HepG2 (cell line): ENCODE measurements around the gene TOP1.

Experiments used
- DPF2 ChIP-seq: sonication (generic); formaldehyde crosslinking; IDR thresholded peaks from 2 replicates; pipeline ENCODE4 v1.4.0; 2020; ENCODE audit warnings: mild to moderate bottlenecking, low read depth, missing genetic modification reagents, borderline replicate concordance
- KDM5B ChIP-seq: sonication (generic); formaldehyde crosslinking; IDR thresholded peaks from 2 replicates; pipeline ENCODE4 v1.4.0; 2020; ENCODE audit warnings: missing genetic modification reagents, mild to moderate bottlenecking, borderline replicate concordance
- MAFK ChIP-seq, 2 experiments: IDR thresholded peaks in 1 of 2; conservative IDR thresholded peaks in 1 of 2; 2 replicates each; pipeline ENCODE4 v1.6.1; 2011; ENCODE audit warnings: improper control_type of control experiment in 2 of 2, low read length in 2 of 2
- POLR2A ChIP-seq, 2 experiments: IDR thresholded peaks; 2 replicates each; pipeline ENCODE4 v1.6.1; 2011; ENCODE audit warnings: low read depth in 2 of 2, low read length in 2 of 2, mild to moderate bottlenecking in 1 of 2, moderate library complexity in 1 of 2; ENCODE audit not compliant: insufficient read depth in 1 of 2
- POLR2AphosphoS5 ChIP-seq: IDR thresholded peaks from 2 replicates; pipeline ENCODE4 v1.6.1; 2012; ENCODE audit warnings: low read depth, low read length
- ZMYM4 ChIP-seq: sonication (generic); formaldehyde crosslinking; IDR thresholded peaks from 2 replicates; pipeline ENCODE4 v1.8.1; 2023; ENCODE audit warnings: mild to moderate bottlenecking, missing genetic modification reagents
- ZNF121 ChIP-seq: sonication (generic); formaldehyde crosslinking; IDR thresholded peaks from 2 replicates; pipeline ENCODE4 v1.5.0; 2020; ENCODE audit warnings: mild to moderate bottlenecking, missing genetic modification reagents
- TF ChIP-seq, protein P1 (sequence below): sonication (generic); formaldehyde crosslinking; IDR thresholded peaks from 2 replicates; pipeline ENCODE4 v1.5.1; 2020; ENCODE audit warnings: missing genetic modification reagents, mild to moderate bottlenecking, borderline replicate concordance
- TF ChIP-seq, protein P2 (sequence below): sonication (generic); formaldehyde crosslinking; IDR thresholded peaks from 2 replicates; pipeline ENCODE4 v1.5.0; 2020; ENCODE audit warnings: mild to moderate bottlenecking, missing genetic modification reagents, moderate library complexity

DNA sequence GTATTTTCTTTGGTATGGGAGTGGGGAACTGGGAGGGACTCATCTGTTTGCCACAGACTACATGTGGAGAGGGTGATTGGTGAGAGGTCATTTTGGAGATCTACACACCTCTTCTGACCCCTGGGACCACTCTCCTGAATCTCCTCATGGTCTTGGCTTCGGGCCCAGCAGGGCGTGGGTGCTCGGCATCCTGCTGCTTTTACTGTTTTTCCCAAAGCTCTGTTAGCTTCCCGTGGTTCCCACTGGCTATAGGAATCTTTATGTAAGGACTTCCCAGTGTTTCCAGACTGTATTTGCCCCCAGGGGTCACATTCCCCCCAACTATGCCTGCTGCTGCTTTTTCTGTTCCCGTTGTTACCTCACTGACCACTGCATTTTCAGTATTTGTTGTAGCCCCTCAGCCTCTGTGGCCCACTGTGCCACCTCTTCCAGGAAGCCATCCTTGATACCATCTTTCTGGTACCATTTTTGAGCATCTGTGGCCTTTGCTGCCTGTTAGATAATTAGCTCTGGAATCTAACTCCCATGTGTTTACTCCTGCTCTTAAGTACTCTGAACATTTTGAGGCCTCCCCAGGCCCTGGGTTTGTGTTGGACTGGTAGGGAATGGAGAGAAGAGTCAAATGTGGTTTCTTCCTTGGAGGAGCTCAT lies 123.6 kb downstream of the TOP1 start:
- TF ChIP-seq, protein P1, sequence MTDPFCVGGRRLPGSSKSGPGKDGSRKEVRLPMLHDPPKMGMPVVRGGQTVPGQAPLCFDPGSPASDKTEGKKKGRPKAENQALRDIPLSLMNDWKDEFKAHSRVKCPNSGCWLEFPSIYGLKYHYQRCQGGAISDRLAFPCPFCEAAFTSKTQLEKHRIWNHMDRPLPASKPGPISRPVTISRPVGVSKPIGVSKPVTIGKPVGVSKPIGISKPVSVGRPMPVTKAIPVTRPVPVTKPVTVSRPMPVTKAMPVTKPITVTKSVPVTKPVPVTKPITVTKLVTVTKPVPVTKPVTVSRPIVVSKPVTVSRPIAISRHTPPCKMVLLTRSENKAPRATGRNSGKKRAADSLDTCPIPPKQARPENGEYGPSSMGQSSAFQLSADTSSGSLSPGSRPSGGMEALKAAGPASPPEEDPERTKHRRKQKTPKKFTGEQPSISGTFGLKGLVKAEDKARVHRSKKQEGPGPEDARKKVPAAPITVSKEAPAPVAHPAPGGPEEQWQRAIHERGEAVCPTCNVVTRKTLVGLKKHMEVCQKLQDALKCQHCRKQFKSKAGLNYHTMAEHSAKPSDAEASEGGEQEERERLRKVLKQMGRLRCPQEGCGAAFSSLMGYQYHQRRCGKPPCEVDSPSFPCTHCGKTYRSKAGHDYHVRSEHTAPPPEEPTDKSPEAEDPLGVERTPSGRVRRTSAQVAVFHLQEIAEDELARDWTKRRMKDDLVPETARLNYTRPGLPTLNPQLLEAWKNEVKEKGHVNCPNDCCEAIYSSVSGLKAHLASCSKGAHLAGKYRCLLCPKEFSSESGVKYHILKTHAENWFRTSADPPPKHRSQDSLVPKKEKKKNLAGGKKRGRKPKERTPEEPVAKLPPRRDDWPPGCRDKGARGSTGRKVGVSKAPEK (CRISPR knock-in tag): no peak
- TF ChIP-seq ZMYM4 (CRISPR knock-in tag): no peak
- no peak for TF ChIP-seq MAFK (conservative IDR thresholded peaks at IDR 0.05 in 1 of 2, IDR thresholded peaks at IDR 0.05 in 1 of 2; ENCODE audit: low read length in 2 of 2)
- TF ChIP-seq ZNF121: no peak
- TF ChIP-seq, protein P2, sequence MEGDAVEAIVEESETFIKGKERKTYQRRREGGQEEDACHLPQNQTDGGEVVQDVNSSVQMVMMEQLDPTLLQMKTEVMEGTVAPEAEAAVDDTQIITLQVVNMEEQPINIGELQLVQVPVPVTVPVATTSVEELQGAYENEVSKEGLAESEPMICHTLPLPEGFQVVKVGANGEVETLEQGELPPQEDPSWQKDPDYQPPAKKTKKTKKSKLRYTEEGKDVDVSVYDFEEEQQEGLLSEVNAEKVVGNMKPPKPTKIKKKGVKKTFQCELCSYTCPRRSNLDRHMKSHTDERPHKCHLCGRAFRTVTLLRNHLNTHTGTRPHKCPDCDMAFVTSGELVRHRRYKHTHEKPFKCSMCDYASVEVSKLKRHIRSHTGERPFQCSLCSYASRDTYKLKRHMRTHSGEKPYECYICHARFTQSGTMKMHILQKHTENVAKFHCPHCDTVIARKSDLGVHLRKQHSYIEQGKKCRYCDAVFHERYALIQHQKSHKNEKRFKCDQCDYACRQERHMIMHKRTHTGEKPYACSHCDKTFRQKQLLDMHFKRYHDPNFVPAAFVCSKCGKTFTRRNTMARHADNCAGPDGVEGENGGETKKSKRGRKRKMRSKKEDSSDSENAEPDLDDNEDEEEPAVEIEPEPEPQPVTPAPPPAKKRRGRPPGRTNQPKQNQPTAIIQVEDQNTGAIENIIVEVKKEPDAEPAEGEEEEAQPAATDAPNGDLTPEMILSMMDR (CRISPR knock-in tag): no peak
- TF ChIP-seq POLR2A (IDR thresholded peaks at IDR 0.05; ENCODE audit: insufficient read depth in 1 of 2, low read depth in 2 of 2, low read length in 2 of 2): no peak
- no peak for TF ChIP-seq KDM5B
- no peak for TF ChIP-seq POLR2AphosphoS5
- TF ChIP-seq DPF2 (CRISPR knock-in tag): no peak
